HepG2 (cell line): ENCODE data around the gene TAF6. TPM values are rescaled to one million over a fixed set of nuclear protein-coding genes. Genes with fewer than 3 reads are reported as not detected.

Experiments used
- HDAC1 ChIP-seq: sonication (generic); formaldehyde crosslinking; IDR thresholded peaks from 2 replicates; pipeline ENCODE4 v1.5.1; 2020; ENCODE audit warnings: mild to moderate bottlenecking, missing genetic modification reagents
- HNRNPLL ChIP-seq: fragments of 200-400 bp; formaldehyde crosslinking; IDR thresholded peaks from 2 replicates; pipeline ENCODE4 v1.6.1; 2017; ENCODE audit warnings: mild to moderate bottlenecking, low read depth, low read length; ENCODE audit not compliant: poor library complexity, severe bottlenecking
- MTF2 ChIP-seq: sonication (generic); formaldehyde crosslinking; IDR thresholded peaks from 2 replicates; pipeline ENCODE4 v1.5.0; 2020; ENCODE audit warnings: missing genetic modification reagents, borderline replicate concordance
- SOX13 ChIP-seq, 3 experiments: fragments of 450-650 bp in 1 of 3; sonication (generic) in 1 of 3; formaldehyde crosslinking in 1 of 3; IDR thresholded peaks in 2 of 3; conservative IDR thresholded peaks in 1 of 3; 2 replicates each; pipeline versions ENCODE4 v1.5.0 to v1.6.1; 2016 to 2020; ENCODE audit warnings: antibody characterized with exemption in 1 of 3, mild to moderate bottlenecking in 1 of 3, missing compliant biosample characterization in 1 of 3, missing genetic modification reagents in 1 of 3, moderate library complexity in 1 of 3
- ZBTB14 ChIP-seq: sonication (generic); formaldehyde crosslinking; IDR thresholded peaks from 2 replicates; pipeline ENCODE4 v1.4.0; 2020; ENCODE audit warnings: missing genetic modification reagents
- ZC3H13 ChIP-seq: sonication (generic); formaldehyde crosslinking; IDR thresholded peaks from 2 replicates; pipeline ENCODE4 v1.8.1; 2023; ENCODE audit warnings: mild to moderate bottlenecking, missing genetic modification reagents, moderate library complexity
- ZNF274 ChIP-seq: sonication (generic); formaldehyde crosslinking; IDR thresholded peaks from 2 replicates; pipeline ENCODE4 v1.5.1; 2020; ENCODE audit warnings: mild to moderate bottlenecking, missing genetic modification reagents
- polyA plus RNA-seq, 8 experiments: library from polyadenylated mRNA; depleted of rRNA in 3 of 8; stranded (reverse) in 7 of 8; unstranded in 1 of 8; fragments of >200 nt; fragmentation: Illumina TruSeq in 4 of 8; extraction: Trizol in 4 of 8; gene quantifications; 2 replicates each; pipeline versions ENCODE4 v1.2.1 to v1.2.3, GENCODE V29; 2011 to 2016; ENCODE audit warnings: low read depth in 4 of 8, missing spikeins in 1 of 8, mixed read lengths in 1 of 8; ENCODE audit not compliant: insufficient read depth in 1 of 8
- total RNA-seq, 5 experiments: library from RNA; depleted of rRNA; stranded (reverse); fragments of >200 nt; fragmentation: Illumina TruSeq; extraction: Trizol; gene quantifications; 2 replicates each; pipeline ENCODE4 v1.2.3, GENCODE V29; 2016; ENCODE audit warnings: low read depth in 1 of 5
- TF ChIP-seq, protein P1 (sequence below), 2 experiments: sonication (generic) in 1 of 2; formaldehyde crosslinking in 1 of 2; IDR thresholded peaks; 2 replicates each; pipeline versions ENCODE4 v1.4.0 to v1.6.1; 2016 to 2020; ENCODE audit warnings: borderline replicate concordance in 1 of 2, low read depth in 1 of 2, mild to moderate bottlenecking in 1 of 2, missing genetic modification reagents in 1 of 2
- TF ChIP-seq, protein P2 (sequence below), 2 experiments: IDR thresholded peaks; 2 replicates each; pipeline ENCODE4 v1.6.1; 2011 to 2012; ENCODE audit warnings: low read length in 2 of 2, borderline replicate concordance in 1 of 2, low read depth in 1 of 2, mild to moderate bottlenecking in 1 of 2, moderate library complexity in 1 of 2
- TF ChIP-seq, protein P3 (sequence below): IDR thresholded peaks from 2 replicates; pipeline ENCODE4 v1.6.1; 2016; ENCODE audit warnings: missing biosample characterization, missing genetic modification reagents, low read depth
- TF ChIP-seq, protein P4 (sequence below): sonication (generic); formaldehyde crosslinking; IDR thresholded peaks from 2 replicates; pipeline ENCODE4 v1.4.0; 2020; ENCODE audit warnings: missing genetic modification reagents

Gene TAF6
- total and polyA plus RNA-seq, 2 of the 13 experiments (the other 11 are each of a cell fraction or from before 2014, with no cell fraction given), result 12.9 to 18.8 TPM

DNA sequence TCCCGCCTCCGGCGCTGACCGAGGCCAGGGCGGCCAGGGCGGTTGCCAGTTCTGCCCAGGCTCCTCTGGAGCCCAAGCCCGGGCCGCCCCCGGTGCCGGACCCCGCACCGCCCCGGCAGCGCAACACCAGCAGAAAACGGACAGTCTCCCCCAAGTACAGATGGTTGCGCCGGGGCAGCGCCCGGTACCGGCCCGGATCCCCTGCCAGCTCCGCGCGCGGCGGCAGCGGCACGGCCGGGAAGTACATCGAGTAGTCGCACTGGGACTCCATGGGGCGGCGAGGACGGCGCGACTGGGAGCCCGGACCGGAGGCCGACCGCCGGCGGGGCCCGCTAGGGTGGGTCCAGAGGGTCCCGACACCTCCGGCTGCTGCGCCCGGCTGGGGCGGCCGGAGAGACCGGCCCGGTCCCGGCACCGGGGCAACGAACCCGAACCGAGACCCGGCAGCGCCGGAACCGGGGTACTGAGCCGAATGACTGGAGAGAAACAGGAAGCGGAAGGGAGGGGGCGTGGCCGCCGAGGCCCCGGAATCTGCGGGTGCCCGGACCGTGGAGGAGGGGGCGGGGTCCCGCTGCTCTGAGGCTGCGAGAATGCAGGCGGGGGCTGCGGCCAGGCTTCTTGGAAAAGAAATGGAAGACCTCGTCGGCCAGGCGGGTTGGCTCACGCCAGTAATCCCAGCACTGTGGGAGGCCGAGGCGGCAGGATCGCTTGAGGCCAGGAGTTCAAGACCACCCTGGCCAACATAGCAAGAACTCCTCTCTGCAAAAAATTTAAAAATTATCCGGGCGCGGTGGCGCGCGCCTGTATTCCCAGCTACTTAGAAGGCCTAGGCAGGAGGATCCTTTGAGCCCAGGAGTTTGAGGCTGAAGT, 39.3 kb upstream of the TAF6 start, which contains the start of gene TRAPPC14 (continued):
- TF ChIP-seq, protein P1, sequence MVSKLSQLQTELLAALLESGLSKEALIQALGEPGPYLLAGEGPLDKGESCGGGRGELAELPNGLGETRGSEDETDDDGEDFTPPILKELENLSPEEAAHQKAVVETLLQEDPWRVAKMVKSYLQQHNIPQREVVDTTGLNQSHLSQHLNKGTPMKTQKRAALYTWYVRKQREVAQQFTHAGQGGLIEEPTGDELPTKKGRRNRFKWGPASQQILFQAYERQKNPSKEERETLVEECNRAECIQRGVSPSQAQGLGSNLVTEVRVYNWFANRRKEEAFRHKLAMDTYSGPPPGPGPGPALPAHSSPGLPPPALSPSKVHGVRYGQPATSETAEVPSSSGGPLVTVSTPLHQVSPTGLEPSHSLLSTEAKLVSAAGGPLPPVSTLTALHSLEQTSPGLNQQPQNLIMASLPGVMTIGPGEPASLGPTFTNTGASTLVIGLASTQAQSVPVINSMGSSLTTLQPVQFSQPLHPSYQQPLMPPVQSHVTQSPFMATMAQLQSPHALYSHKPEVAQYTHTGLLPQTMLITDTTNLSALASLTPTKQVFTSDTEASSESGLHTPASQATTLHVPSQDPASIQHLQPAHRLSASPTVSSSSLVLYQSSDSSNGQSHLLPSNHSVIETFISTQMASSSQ (IDR thresholded peaks at IDR 0.05; ENCODE audit: low read depth), result no peak
- TF ChIP-seq, protein P1 (CRISPR knock-in tag; IDR thresholded peaks at IDR 0.05; ENCODE audit: borderline replicate concordance), result peak; percentile 51; the same call in 1 of the 2 replicates
- TF ChIP-seq, protein P2, sequence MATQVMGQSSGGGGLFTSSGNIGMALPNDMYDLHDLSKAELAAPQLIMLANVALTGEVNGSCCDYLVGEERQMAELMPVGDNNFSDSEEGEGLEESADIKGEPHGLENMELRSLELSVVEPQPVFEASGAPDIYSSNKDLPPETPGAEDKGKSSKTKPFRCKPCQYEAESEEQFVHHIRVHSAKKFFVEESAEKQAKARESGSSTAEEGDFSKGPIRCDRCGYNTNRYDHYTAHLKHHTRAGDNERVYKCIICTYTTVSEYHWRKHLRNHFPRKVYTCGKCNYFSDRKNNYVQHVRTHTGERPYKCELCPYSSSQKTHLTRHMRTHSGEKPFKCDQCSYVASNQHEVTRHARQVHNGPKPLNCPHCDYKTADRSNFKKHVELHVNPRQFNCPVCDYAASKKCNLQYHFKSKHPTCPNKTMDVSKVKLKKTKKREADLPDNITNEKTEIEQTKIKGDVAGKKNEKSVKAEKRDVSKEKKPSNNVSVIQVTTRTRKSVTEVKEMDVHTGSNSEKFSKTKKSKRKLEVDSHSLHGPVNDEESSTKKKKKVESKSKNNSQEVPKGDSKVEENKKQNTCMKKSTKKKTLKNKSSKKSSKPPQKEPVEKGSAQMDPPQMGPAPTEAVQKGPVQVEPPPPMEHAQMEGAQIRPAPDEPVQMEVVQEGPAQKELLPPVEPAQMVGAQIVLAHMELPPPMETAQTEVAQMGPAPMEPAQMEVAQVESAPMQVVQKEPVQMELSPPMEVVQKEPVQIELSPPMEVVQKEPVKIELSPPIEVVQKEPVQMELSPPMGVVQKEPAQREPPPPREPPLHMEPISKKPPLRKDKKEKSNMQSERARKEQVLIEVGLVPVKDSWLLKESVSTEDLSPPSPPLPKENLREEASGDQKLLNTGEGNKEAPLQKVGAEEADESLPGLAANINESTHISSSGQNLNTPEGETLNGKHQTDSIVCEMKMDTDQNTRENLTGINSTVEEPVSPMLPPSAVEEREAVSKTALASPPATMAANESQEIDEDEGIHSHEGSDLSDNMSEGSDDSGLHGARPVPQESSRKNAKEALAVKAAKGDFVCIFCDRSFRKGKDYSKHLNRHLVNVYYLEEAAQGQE (IDR thresholded peaks at IDR 0.05; ENCODE audit: borderline replicate concordance in 1 of 2, low read depth in 1 of 2, low read length in 2 of 2), result peak in 1 of 2 experiments; percentile 22; a peak in 1 of 4 replicates
- no peak for TF ChIP-seq ZC3H13 (CRISPR knock-in tag)
- TF ChIP-seq, protein P3, sequence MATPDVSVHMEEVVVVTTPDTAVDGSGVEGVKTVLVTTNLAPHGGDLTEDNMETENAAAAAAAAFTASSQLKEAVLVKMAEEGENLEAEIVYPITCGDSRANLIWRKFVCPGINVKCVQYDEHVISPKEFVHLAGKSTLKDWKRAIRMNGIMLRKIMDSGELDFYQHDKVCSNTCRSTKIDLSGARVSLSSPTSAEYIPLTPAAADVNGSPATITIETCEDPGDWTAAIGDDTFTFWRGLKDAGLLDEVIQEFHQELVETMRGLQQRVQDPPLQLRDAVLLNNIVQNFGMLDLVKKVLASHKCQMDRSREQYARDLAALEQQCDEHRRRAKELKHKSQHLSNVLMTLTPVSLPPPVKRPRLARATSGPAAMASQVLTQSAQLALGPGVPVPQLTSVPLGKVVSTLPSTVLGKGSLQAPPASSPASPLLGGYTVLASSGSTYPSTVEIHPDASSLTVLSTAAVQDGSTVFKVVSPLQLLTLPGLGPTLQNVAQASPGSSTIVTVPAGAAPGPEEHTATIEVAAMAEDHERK, result no peak
- peak; percentile 17; the same call in 1 of the 2 replicates for TF ChIP-seq ZBTB14 (CRISPR knock-in tag)
- TF ChIP-seq ZNF274 (CRISPR knock-in tag), result 0 out of 2 replicates have a peak, but pooled peaks have one; percentile 33
- TF ChIP-seq SOX13 (IDR thresholded peaks at IDR 0.05), result no peak
- peak in 1 of 2 experiments; percentile 34; a peak in 1 of 4 replicates for TF ChIP-seq SOX13 (CRISPR knock-in tag; conservative IDR thresholded peaks at IDR 0.05 in 1 of 2, IDR thresholded peaks at IDR 0.05 in 1 of 2)
- TF ChIP-seq HDAC1, result peak; percentile 65
- TF ChIP-seq HNRNPLL, result peak; percentile 61
- peak; percentile 46; the same call in 1 of the 2 replicates for TF ChIP-seq MTF2 (CRISPR knock-in tag)
- TF ChIP-seq, protein P4, sequence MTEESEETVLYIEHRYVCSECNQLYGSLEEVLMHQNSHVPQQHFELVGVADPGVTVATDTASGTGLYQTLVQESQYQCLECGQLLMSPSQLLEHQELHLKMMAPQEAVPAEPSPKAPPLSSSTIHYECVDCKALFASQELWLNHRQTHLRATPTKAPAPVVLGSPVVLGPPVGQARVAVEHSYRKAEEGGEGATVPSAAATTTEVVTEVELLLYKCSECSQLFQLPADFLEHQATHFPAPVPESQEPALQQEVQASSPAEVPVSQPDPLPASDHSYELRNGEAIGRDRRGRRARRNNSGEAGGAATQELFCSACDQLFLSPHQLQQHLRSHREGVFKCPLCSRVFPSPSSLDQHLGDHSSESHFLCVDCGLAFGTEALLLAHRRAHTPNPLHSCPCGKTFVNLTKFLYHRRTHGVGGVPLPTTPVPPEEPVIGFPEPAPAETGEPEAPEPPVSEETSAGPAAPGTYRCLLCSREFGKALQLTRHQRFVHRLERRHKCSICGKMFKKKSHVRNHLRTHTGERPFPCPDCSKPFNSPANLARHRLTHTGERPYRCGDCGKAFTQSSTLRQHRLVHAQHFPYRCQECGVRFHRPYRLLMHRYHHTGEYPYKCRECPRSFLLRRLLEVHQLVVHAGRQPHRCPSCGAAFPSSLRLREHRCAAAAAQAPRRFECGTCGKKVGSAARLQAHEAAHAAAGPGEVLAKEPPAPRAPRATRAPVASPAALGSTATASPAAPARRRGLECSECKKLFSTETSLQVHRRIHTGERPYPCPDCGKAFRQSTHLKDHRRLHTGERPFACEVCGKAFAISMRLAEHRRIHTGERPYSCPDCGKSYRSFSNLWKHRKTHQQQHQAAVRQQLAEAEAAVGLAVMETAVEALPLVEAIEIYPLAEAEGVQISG, result peak; percentile 85
